GM11168 (cell line): Measurements from ENCODE around the gene AKR7A3.
"Not testable (repeated sequence)": the region's sequence is repeated elsewhere in the genome, so short reads cannot be mapped to it uniquely, and the experiment has no call there.

ENCODE experiments used
- in situ Hi-C: fragments of 300-500 bp; cut with MboI; formaldehyde crosslinking; loops from one replicate; pipeline ENCODE4 v1.12.0; 2022; ENCODE audit warnings: low sequenced_read_pairs; ENCODE audit not compliant: unreplicated experiment

The AKR7A3 gene

GRCh38 chr1:19288324-19289241, at the start of gene AKR7A3:
TSS of gene AKR7A3 (minus strand) at chr1:19288770. CDS start at chr1:19288709, 61 bp downstream.
- in situ Hi-C loops: not testable (repeated sequence)

- in situ Hi-C loops: no loop called here
Measured at GRCh38 chr1:19338323-19338762, 49.8 kb upstream of the AKR7A3 start.

DNA sequence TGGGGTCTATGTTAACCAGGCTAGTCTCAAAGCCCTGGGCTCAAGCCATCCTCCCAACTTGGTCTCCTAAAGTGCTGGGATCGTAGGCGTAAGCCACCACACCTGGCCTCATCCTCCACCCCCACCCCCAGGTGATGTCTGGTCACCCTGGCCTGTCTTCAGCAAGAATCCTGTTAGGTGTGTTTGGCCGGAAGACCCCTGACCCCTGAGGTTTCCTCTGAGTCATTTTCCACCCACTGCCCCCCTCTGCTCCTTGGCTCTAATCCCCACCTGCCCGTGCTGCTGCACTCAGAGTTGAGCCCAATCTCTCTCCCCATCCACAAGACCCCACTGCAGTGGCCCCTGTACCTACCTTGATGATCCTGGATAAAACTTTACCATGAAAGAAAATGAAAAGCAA, 48.7 kb upstream of the AKR7A3 start:
- in situ Hi-C loops: no loop called here

GRCh38 chr1:19336543-19336942, 48.0 kb upstream of the AKR7A3 start:
- in situ Hi-C loops: no loop called here

DNA sequence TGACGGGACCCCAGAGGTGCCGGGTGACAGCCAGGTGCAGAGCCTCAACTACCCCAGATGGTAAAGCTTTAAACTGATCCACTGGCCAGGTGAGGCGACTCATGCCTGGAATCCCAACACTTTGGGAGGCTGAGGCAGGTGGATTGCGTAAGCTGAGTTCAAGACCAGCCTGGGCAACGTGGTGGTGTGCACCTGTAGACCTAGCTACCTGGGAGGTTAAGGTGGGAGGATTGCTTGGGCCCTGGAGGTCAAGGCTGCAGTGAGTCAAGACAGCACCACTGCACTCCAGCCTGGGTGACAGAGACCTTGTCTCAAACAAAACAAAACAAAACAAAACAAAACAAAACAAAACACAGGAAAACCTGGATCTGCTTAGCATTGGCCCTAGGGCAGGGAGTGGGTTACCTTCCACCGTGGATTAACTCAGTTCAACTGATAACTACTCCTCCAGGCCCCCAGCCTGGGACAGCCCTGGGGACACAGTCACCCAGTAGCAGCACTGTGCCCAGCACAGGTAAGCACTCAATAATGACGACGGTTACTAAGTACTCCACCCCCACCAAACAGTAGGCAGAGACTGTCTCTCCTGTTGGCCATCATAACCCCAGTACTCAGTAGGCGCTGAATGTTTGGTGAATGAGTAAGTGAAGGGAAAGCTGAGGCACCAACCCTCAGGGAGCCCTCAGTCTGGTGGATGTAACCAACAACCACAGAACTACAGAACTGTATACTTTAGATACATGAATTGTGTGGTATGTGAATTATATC, 45.2 kb upstream of the AKR7A3 start:
- in situ Hi-C loops: no loop called here

DNA sequence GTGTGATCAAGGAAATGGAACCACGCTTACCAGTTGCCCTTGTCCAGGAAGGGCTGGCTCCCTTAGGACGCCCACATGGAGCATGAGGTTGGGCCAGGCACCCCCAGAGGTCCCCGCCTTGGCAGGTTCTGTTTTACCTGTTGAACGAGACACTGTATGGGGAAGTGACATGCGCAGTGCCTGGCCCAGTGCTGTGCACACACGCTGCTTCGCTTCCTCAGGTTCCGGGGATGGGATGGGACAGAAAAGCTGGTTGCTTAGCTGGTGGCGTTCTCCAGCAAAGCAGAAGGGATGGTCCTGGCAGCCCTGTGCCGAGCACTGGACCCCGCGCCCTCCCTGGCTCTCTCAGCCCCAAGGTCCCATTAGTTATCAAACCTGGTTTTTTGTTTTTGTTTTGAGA, 44.3 kb upstream of the AKR7A3 start:
- in situ Hi-C loops: no loop called here

DNA sequence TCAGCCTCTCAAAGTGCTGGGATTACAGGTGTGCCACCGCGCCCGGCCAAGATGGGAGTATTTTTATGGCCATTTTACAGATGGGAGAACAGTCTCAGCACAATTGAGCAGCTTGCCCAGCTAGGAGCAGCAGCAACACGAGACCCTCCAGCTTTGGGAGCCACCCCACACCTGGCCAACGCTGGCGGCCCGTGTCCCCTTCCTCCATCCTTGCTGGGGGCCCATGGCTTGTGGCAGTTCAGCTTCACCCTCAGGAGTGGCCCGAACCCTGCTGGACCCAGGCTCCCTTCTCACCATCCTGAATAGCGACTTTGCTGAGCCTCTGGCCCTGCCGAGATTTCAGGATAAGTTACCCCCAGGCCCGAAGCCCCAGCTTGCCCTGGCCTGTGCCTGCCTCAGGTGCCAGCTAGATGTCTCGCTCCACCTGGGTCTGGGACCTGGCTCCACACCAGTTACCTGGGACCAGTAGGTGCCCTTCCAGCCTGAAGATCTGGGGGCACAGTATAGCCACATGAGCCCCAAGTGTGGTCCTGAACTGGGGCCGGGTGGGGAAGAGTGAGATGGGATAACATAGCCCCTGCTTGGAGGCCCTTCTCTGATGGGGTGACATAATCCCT, 42.8 kb upstream of the AKR7A3 start:
- in situ Hi-C loops: no loop called here

DNA sequence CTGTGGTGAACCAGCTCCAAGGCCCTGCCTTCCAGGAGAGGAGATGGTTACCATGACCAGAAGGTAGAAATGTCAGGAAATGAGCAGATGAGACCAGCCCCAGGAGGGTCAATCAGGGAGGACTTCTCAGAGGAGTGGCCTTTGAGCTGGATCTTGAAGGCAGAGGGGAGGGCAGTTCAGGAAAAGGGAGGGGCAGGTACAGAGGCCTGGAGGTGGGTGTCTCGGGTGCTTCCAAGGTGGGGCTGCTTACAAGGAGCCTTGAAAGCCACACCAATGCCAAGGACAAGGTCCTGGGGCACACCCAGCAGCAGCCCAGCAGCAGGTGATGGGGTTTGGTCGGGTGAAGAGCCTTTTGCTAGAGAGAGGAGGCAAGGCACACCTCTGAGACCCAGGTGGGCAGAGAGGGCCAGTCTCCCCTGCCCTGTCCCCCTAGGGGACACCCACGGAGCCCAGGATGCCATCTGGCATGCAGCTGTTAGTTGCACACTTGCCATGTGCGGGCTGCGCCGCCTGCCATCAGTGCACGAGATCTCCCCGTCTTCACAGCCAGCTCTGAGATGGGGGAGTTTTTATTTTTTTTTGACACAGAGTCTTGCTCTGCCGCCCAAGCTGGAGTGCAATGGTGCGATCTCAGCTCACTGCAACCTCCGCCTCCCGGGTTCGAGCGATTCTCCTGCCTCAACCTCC, 42.0 kb upstream of the AKR7A3 start:
- in situ Hi-C loops: no loop called here

DNA sequence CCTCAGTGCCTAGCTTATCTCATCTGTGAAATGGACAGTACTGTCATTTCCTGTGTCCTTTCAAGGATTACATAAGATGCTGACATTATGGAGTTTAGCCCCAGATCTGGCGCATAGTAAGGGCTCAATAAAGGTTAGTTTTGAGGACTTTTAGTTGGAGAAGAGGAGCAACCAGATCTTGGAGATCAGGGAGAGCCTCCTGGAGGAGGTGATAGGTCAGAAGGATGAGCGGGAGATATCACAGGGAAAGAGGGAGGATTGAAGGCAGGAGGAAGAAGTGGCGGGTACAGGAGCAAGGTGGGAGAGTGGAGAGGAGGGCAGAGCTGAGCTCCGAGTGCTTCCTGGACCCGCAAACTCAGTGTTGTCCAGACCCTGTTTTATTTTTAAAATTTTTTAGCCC, 41.0 kb upstream of the AKR7A3 start:
- in situ Hi-C loops: no loop called here

DNA sequence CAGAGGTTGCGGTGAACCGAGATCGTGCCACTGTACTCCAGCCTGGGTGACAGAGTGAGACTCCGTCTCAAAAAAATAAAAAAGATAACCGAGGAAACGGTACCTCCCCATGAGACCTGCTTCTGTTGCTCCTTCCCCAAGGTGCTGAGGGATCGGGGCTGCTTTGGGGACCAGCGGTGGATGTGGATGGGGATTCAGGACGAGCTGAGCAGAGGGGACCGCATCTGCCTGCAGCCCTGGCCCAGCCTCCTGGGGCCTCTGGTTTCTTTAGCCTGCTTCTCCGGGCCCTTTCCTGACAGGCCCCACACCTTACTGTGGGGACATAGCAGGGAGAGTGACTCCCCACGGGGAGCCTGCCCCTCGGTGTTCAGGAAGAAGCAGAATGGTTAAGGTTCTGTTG, 40.6 kb upstream of the AKR7A3 start:
- in situ Hi-C loops: no loop called here

- in situ Hi-C loops: no loop called here
Measured at GRCh38 chr1:19328486-19328885, 39.9 kb upstream of the AKR7A3 start.

- in situ Hi-C loops: no loop called here
Measured at GRCh38 chr1:19327736-19328135, 39.2 kb upstream of the AKR7A3 start.

GRCh38 chr1:19327301-19327700, 38.7 kb upstream of the AKR7A3 start:
- in situ Hi-C loops: no loop called here

GRCh38 chr1:19326748-19327065, 38.1 kb upstream of the AKR7A3 start:
- in situ Hi-C loops: no loop called here

- in situ Hi-C loops: no loop called here
Measured at GRCh38 chr1:19325958-19326747, 37.6 kb upstream of the AKR7A3 start.

- in situ Hi-C loops: no loop called here
Measured at GRCh38 chr1:19325368-19325957, 36.9 kb upstream of the AKR7A3 start.

DNA sequence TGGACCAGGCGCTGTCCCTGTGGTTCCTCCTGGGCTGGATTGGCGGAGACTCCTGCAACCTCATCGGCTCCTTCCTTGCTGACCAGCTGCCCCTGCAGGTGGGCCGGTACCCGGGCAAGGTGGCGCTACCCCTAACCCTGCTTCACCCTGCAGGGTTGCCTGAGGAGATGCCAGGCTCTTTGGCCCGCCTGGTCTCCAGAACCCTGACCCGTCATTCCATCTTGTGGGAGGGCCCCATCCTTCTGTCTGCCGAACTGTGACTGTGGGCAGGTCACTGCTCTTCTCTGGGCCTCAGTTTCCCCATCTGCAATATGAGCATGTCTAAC, 36.1 kb upstream of the AKR7A3 start:
- in situ Hi-C loops: no loop called here

DNA sequence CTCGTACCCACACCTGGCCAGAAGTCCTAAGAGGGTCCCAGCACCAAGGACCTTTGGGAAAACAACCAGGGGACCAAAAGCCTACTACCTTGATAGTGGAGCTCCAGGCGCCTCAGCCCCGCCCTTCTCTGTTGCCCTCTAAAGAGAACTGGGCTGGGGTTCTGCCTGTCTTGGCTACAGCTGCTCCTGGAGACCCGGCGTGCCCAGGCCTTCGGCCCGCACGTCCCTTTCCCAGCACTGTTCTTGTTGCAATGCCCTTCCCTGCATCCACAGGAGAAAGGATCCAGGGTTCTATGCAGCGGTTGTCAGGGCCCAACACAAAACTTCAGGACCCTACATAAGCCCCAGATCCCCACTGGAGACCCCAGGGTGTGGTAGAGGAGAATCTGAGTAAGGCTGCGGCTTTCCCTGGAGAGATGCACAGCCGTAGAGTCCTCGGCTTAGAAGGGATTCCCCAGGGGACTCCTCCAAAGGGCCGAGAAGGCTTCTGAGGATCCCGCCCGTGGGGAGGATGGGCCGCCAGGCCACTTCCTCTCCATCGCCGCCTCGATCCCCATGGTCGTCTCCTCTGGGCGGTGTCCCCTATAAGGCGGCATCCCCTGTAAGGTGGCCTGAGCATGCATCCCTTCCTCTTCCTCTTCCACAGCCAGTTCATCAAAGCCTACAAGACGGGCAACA, 35.6 kb upstream of the AKR7A3 start:
- in situ Hi-C loops: no loop called here

- in situ Hi-C loops: no loop called here
Measured at GRCh38 chr1:19322481-19322880, 33.9 kb upstream of the AKR7A3 start.
